H1 (cell line): Measurements from ENCODE around the gene NTRK2. TPM values are rescaled to one million over a fixed set of nuclear protein-coding genes. Genes with fewer than 3 reads are reported as not detected.

Experiments used
- CTCF ChIA-PET: fragments of 300-600 bp; sonication (Branson Sonifier 250); formaldehyde crosslinking; loops from one replicate; lab custom pipeline; 2021; ENCODE audit not compliant: partially characterized antibody; lab: Charles Lee
- POLR2A ChIA-PET: fragments of 300-600 bp; sonication (Branson Sonifier 250); formaldehyde crosslinking; loops from one replicate; lab custom pipeline; 2021; ENCODE audit warnings: inconsistent platforms; ENCODE audit not compliant: partially characterized antibody; lab: Charles Lee
- DNase-seq, 2 experiments: peaks; one replicate each; pipeline versions ENCODE4 v3.0.0 to v3.0.0-alpha.2; 2010 to 2022; ENCODE audit warnings: low spot score in 2 of 2, low read depth in 1 of 2, mixed read lengths in 1 of 2
- FAIRE-seq: peaks from 2 replicates; lab custom pipeline; 2011; peaks lifted over from hg19 to GRCh38; lab: Jason Lieb, UNC
- H2AFZ ChIP-seq: 2 replicates; pipeline ENCODE4 v1.8.1; 2012; ENCODE audit warnings: low read length, inconsistent platforms
- H2AK5ac ChIP-seq: 2 replicates; pipeline ENCODE4 v1.6.1; 2013; ENCODE audit warnings: low read depth, low read length
- H2BK120ac ChIP-seq: replicated peaks from 2 replicates; pipeline ENCODE3; 2013; ENCODE audit warnings: low read depth, low read length, inconsistent platforms
- H2BK12ac ChIP-seq: 2 replicates; pipeline ENCODE4 v1.6.1; 2013; ENCODE audit warnings: low read depth, low read length
- H2BK15ac ChIP-seq: 2 replicates; pipeline ENCODE4 v1.6.1; 2013; ENCODE audit warnings: low read length
- H2BK20ac ChIP-seq: 2 replicates; pipeline ENCODE4 v1.6.1; 2013; ENCODE audit warnings: low read length
- H2BK5ac ChIP-seq: 2 replicates; pipeline ENCODE4 v1.6.1; 2013; ENCODE audit warnings: low read depth, low read length
- H3K14ac ChIP-seq: 2 replicates; pipeline ENCODE4 v1.6.1; 2013; ENCODE audit warnings: inconsistent platforms; ENCODE audit not compliant: insufficient read length
- H3K18ac ChIP-seq: 2 replicates; pipeline ENCODE4 v1.6.1; 2013; ENCODE audit warnings: low read length; ENCODE audit errors: extremely low read depth
- H3K23ac ChIP-seq: 2 replicates; pipeline ENCODE4 v1.6.1; 2013; ENCODE audit warnings: inconsistent platforms; ENCODE audit not compliant: insufficient read length
- H3K23me2 ChIP-seq: 2 replicates; pipeline ENCODE4 v1.6.1; 2013; ENCODE audit warnings: low read depth, low read length
- H3K27ac ChIP-seq: 2 replicates; pipeline ENCODE4 v1.6.1; 2011; ENCODE audit warnings: low read depth, low read length, inconsistent platforms
- H3K27me3 ChIP-seq, 4 experiments: replicated peaks in 1 of 4; 1 replicate in 1 of 4; 2 replicates in 3 of 4; pipeline versions ENCODE4 v1.6.1 to v1.8.1; 2011 to 2013; ENCODE audit warnings: low read length in 3 of 4, mild to moderate bottlenecking in 3 of 4, inconsistent platforms in 2 of 4, mixed read lengths in 2 of 4, moderate library complexity in 1 of 4; ENCODE audit not compliant: control insufficient read depth in 3 of 4, insufficient read depth in 3 of 4; ENCODE audit errors: extremely low read depth in 1 of 4
- H3K36me3 ChIP-seq, 4 experiments: 2 replicates each; pipeline versions ENCODE4 v1.6.1 to v1.8.1; 2011 to 2013; ENCODE audit warnings: mild to moderate bottlenecking in 4 of 4, low read length in 3 of 4, moderate library complexity in 2 of 4, control low read depth in 1 of 4, inconsistent platforms in 1 of 4; ENCODE audit not compliant: insufficient read depth in 4 of 4, control insufficient read depth in 2 of 4
- H3K4ac ChIP-seq: replicated peaks from 2 replicates; pipeline ENCODE3; 2013; ENCODE audit warnings: low read length, low read depth, mixed read lengths, inconsistent platforms; ENCODE audit not compliant: insufficient read length
- H3K4me1 ChIP-seq, 4 experiments: replicated peaks in 1 of 4; 1 replicate in 1 of 4; 2 replicates in 3 of 4; pipeline versions ENCODE4 v1.6.1 to v1.8.1; 2011 to 2013; ENCODE audit warnings: low read length in 3 of 4, inconsistent platforms in 2 of 4, mixed read lengths in 1 of 4; ENCODE audit not compliant: insufficient read depth in 4 of 4, control insufficient read depth in 3 of 4
- H3K4me2 ChIP-seq, 2 experiments: 2 replicates each; pipeline versions ENCODE4 v1.6.1 to v1.8.1; 2011 to 2013; ENCODE audit warnings: low read depth in 2 of 2, low read length in 2 of 2, control low read depth in 1 of 2, inconsistent platforms in 1 of 2, mild to moderate bottlenecking in 1 of 2; ENCODE audit not compliant: insufficient read depth in 1 of 2
- H3K4me3 ChIP-seq, 4 experiments: fragments of 200-600, 300-600 bp in 1 of 4; sonication (generic), shearing (Covaris generic), sonication (Bioruptor Twin) in 1 of 4; 2 replicates each; pipeline versions ENCODE4 v1.5.1 to v1.8.1; 2011 to 2016; ENCODE audit warnings: low read length in 4 of 4, low read depth in 3 of 4, control low read depth in 2 of 4, inconsistent platforms in 2 of 4, mild to moderate bottlenecking in 2 of 4, mixed read lengths in 1 of 4, moderate library complexity in 1 of 4; ENCODE audit not compliant: insufficient read depth in 2 of 4; ENCODE audit errors: extremely low read depth in 1 of 4
- H3K56ac ChIP-seq: replicated peaks from 2 replicates; pipeline ENCODE3; 2013; ENCODE audit warnings: low read depth, mild to moderate bottlenecking, mixed read lengths, low read length, inconsistent platforms; ENCODE audit not compliant: insufficient read length
- H3K79me1 ChIP-seq: 2 replicates; pipeline ENCODE4 v1.6.1; 2013; ENCODE audit warnings: low read depth, low read length, control low read depth
- H3K79me2 ChIP-seq, 2 experiments: 2 replicates each; pipeline versions ENCODE4 v1.6.1 to v1.8.1; 2012 to 2013; ENCODE audit warnings: low read length in 2 of 2, mild to moderate bottlenecking in 2 of 2, inconsistent platforms in 1 of 2; ENCODE audit not compliant: insufficient read depth in 2 of 2, control insufficient read depth in 1 of 2
- H3K9ac ChIP-seq, 4 experiments: replicated peaks in 1 of 4; 1 replicate in 1 of 4; 2 replicates in 3 of 4; pipeline versions ENCODE4 v1.6.1 to v1.8.1; 2011 to 2013; ENCODE audit warnings: low read depth in 3 of 4, low read length in 3 of 4, control low read depth in 2 of 4, mild to moderate bottlenecking in 2 of 4, moderate library complexity in 2 of 4, inconsistent platforms in 1 of 4; ENCODE audit errors: extremely low read depth in 1 of 4
- H3K9me3 ChIP-seq, 2 experiments: 2 replicates each; pipeline versions ENCODE4 v1.6.1 to v1.8.1; 2012 to 2013; ENCODE audit warnings: mild to moderate bottlenecking in 2 of 2, moderate library complexity in 2 of 2, control low read depth in 1 of 2, inconsistent platforms in 1 of 2, low read depth in 1 of 2, low read length in 1 of 2, mixed read lengths in 1 of 2; ENCODE audit not compliant: insufficient read depth in 2 of 2
- H4K20me1 ChIP-seq, 2 experiments: replicated peaks in 1 of 2; 2 replicates each; pipeline versions ENCODE3 to v1.8.1; 2011 to 2013; ENCODE audit warnings: inconsistent platforms in 2 of 2, low read length in 2 of 2, mild to moderate bottlenecking in 1 of 2; ENCODE audit not compliant: insufficient read depth in 2 of 2, control insufficient read depth in 1 of 2
- H4K5ac ChIP-seq: 2 replicates; pipeline ENCODE4 v1.6.1; 2013; ENCODE audit warnings: low read length, low read depth, mixed read lengths, inconsistent platforms; ENCODE audit not compliant: insufficient read length
- H4K8ac ChIP-seq: 2 replicates; pipeline ENCODE4 v1.8.0; 2013; ENCODE audit warnings: mild to moderate bottlenecking, moderate library complexity, low read length, inconsistent platforms; ENCODE audit not compliant: insufficient read depth; ENCODE audit errors: extremely low read depth
- H4K91ac ChIP-seq: replicated peaks from 2 replicates; pipeline ENCODE3; 2013; ENCODE audit warnings: low read length, mixed read lengths, inconsistent platforms; ENCODE audit not compliant: insufficient read length
- CBX5 ChIP-seq: fragments of 300-800, 300-1000 bp; sonication (generic); IDR thresholded peaks from 2 replicates; pipeline ENCODE4 v1.7.1; 2016; ENCODE audit warnings: antibody characterized with exemption, low read length, low read depth
- CHD1 ChIP-seq: IDR thresholded peaks from 2 replicates; pipeline ENCODE4 v1.6.1; 2012; ENCODE audit warnings: low read depth, low read length, improper control_type of control experiment
- MAFK ChIP-seq: IDR thresholded peaks from 2 replicates; pipeline ENCODE4 v1.6.1; 2012; ENCODE audit warnings: low read depth, mild to moderate bottlenecking, improper control_type of control experiment, low read length
- SIRT6 ChIP-seq: IDR thresholded peaks from one replicate; pipeline ENCODE4 v1.7.1; 2012; ENCODE audit warnings: low read length, inconsistent platforms
- TCF12 ChIP-seq: IDR thresholded peaks from 2 replicates; pipeline ENCODE4 v1.6.1; 2011; ENCODE audit warnings: low read depth, mild to moderate bottlenecking, low read length
- WGBS, 2 experiments: shearing (Covaris generic) in 1 of 2; methylation state at CpG; one replicate each; pipeline versions ENCODE4 v1.1.6 to v1.1.7; 2013 to 2015; ENCODE audit warnings: low lambda C conversion rate in 2 of 2, mixed read lengths in 2 of 2, inconsistent platforms in 1 of 2, low coverage in 1 of 2, missing lambda C conversion rate in 1 of 2; ENCODE audit not compliant: insufficient replicate concordance in 2 of 2, insufficient coverage in 1 of 2, insufficient read length in 1 of 2; ENCODE audit errors: extremely low coverage in 1 of 2, missing lambda C conversion rate in 1 of 2; 5-methylcytosine and 5-hydroxymethylcytosine counted together
- polyA plus RNA-seq, 7 experiments: library from polyadenylated mRNA; depleted of rRNA in 3 of 7; stranded (reverse) in 5 of 7; unstranded in 2 of 7; fragments of >200 nt in 5 of 7; fragments of 200-250 nt in 2 of 7; gene quantifications; 1 replicate in 5 of 7; 2 replicates in 1 of 7; 4 replicates in 1 of 7; pipeline versions ENCODE4 v1.2.1 to v1.2.3, GENCODE V29; 2011 to 2013; ENCODE audit warnings: missing spikeins in 2 of 7, mixed read lengths in 2 of 7
- total RNA-seq: library from RNA; stranded (reverse); fragmentation: NEBNext Ultra II Directional; extraction: Animal tissue kit (Norgen Biotek cat#: 25700); gene quantifications from 2 replicates; pipeline ENCODE4 v1.2.1, GENCODE V29; 2021
- TF ChIP-seq, protein P1 (sequence below): IDR thresholded peaks from 2 replicates; pipeline ENCODE4 v1.6.1; 2011; ENCODE audit warnings: low read length, improper control_type of control experiment

The NTRK2 gene
- total and polyA plus RNA-seq, 2 of the 8 experiments (the other 6 are each of a cell fraction or from before 2014, with no cell fraction given): 0.03 to 0.04 TPM

DNA sequence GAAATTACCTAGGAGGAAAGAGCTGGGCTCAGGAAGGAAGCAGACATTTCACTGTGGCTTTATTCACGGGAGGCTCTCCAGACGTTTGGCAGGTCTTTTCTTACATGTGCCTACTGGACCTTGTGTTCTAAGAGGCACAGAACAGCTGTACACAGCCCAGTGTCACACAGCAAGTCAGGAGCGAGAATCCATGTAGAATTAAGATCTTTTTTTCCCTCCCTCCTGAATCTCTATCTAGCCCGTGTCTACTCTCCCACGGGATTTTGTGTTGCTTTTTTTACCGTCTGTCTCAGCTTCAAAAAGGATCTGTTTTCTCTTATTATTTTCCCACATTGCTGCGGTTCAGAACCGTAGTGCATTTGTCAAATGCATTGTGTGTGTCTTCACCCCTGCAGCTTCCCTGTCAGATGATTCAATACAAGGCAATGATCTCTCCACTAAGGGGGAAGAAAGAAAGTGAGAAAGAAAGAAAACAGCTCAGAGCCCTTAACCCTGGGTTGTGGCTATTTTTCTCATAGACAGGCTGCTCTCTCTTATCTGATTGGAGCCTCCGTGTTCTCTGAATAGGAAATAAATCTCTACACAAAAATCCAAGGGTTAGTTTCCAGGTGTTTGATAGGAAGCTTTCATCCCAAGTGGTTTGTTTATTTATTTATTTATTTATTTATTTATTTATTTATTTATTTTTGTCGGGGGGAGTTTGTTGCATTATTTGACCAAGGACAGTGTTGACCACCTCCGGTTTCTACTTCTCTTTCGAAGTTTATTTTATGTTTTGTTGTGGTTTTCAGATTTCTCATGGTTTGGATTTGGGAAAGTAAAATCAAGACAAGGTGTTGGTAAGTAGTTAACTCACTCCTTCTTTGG is 191.0 kb downstream of the NTRK2 start:
- Histone ChIP-seq H3K4ac (no peak overlapping the region), H3K56ac (no peak overlapping the region), H2BK15ac (peak overlapping the region; percentile 83; the same call in 1 of the 2 replicates), H4K20me1 (no peaks in the 10 kb centered on the region), H3K4me2 (no peak overlapping the region), H2BK120ac (no peak overlapping the region), H3K4me1 (peaks cover 3 to 26% (median 14%) of the 10 kb centered on the region in 4 experiments; a peak in 4 of 7 replicates), H4K8ac (no peak overlapping the region), H3K9ac (no peak overlapping the region), H3K9me3 (no peaks in the 10 kb centered on the region), H3K27ac (no peak overlapping the region), H2AK5ac (no peak overlapping the region), H3K18ac (no peak overlapping the region), H3K27me3 (no peaks in the 10 kb centered on the region), H3K23ac (no peak overlapping the region), H2AFZ (no peak overlapping the region), H2BK12ac (peak overlapping the region; percentile 88), H3K79me1 (no peaks in the 10 kb centered on the region), H3K36me3 (no peaks in the 10 kb centered on the region), H2BK20ac (0 out of 2 replicates have a peak overlapping the region, but pooled peaks have one; percentile 57), H3K23me2 (no peaks in the 10 kb centered on the region), H4K5ac (no peak overlapping the region), H3K79me2 (no peaks in the 10 kb centered on the region), H3K4me3 (no peak overlapping the region), H2BK5ac (no peak overlapping the region; the same call in 1 of the 2 replicates), H4K91ac (no peak overlapping the region), H3K14ac (no peak overlapping the region)
- TF ChIP-seq CBX5 (no peak), TCF12 (no peak), MAFK (no peak), SIRT6 (no peak), CHD1 (no peak)
- TF ChIP-seq, protein P1, sequence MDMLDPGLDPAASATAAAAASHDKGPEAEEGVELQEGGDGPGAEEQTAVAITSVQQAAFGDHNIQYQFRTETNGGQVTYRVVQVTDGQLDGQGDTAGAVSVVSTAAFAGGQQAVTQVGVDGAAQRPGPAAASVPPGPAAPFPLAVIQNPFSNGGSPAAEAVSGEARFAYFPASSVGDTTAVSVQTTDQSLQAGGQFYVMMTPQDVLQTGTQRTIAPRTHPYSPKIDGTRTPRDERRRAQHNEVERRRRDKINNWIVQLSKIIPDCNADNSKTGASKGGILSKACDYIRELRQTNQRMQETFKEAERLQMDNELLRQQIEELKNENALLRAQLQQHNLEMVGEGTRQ: no peak
- 84% methylated on average over 12 of the region's 12 CpGs; no CpG with 5 or more reads in 1 of the 2 experiments for WGBS, 2 experiments
- ChIA-PET CTCF (interaction anchor here (0.8 to 1.3 kb wide), 3 partner anchors 22 to 78 kb away, joined by 3 to 5 read pairs (median 4); no protein-coding TSS in a partner anchor), POLR2A (interaction anchor here (1.0 kb wide), 1 partner anchor 481 kb away, joined by 3 read pairs; no protein-coding TSS in a partner anchor)
- FAIRE-seq: no peak
- DNase-seq: no peak
